ENCODE data around the gene DAB1. TPM values are rescaled to one million over a fixed set of nuclear protein-coding genes. Genes with fewer than 3 reads are reported as not detected.

Gene DAB1
- total RNA-seq, 4 donors from 2014 or later, result 0.48 to 1.2 TPM; not detected in 2

- no peak overlapping the region for H3K4me3 ChIP-seq
- no peak overlapping the region for H3K27ac ChIP-seq
- H3K4me1 ChIP-seq, result no peaks in the 10 kb centered on the region
- in situ Hi-C loops (cut with MboI; ENCODE audit: low pct_ligation_motif_present in 1 of 4, low pct_unique_long_range_greater_than_20kb in 1 of 4, low sequenced_read_pairs in 3 of 4) (no loop called here), intact Hi-C loops (cut with DNase I; ENCODE audit: low total_unique reads) (no loop called here)
- DNase-seq, result no peak
- no peaks in the 10 kb centered on the region for H3K36me3 ChIP-seq
- no peak for TF ChIP-seq POLR2AphosphoS5 (IDR thresholded peaks at IDR 0.05)
- TF ChIP-seq EP300 (IDR thresholded peaks at IDR 0.05; ENCODE audit: low read depth), result no peak
- no peak for TF ChIP-seq CTCF (IDR thresholded peaks at IDR 0.05)
- TF ChIP-seq POLR2A (IDR thresholded peaks at IDR 0.05), result no peak
- H3K27me3 ChIP-seq, result no peaks in the 10 kb centered on the region
- no peaks in the 10 kb centered on the region for H3K9me3 ChIP-seq
- WGBS, 2 donors (ENCODE audit: low coverage in 1 of 2), result 41% methylated on average over 4 of the region's 4 CpGs; no CpG with 5 or more reads in 1 of the 2 donors
These were observed 104.7 kb downstream of the DAB1 start for GRCh38 chr1:57319165-57319564.

- Histone ChIP-seq H3K36me3 (no peaks in the 10 kb centered on the region), H3K27me3 (no peaks in the 10 kb centered on the region), H3K27ac (no peak overlapping the region), H3K4me1 (no peaks in the 10 kb centered on the region), H3K9me3 (no peaks in the 10 kb centered on the region), H3K4me3 (no peak overlapping the region)
- DNase-seq, result no peak
- WGBS, 2 donors (ENCODE audit: low coverage in 1 of 2), result 82% methylated on average over 4 of the region's 4 CpGs; no CpG with 5 or more reads in 1 of the 2 donors
- intact Hi-C loops (cut with DNase I; ENCODE audit: low total_unique reads) (no loop called here), in situ Hi-C loops (cut with MboI; ENCODE audit: low pct_ligation_motif_present in 1 of 4, low pct_unique_long_range_greater_than_20kb in 1 of 4, low sequenced_read_pairs in 3 of 4) (no loop called here)
- no peak for TF ChIP-seq POLR2AphosphoS5 (IDR thresholded peaks at IDR 0.05)
- TF ChIP-seq POLR2A (IDR thresholded peaks at IDR 0.05), result no peak
- no peak for TF ChIP-seq EP300 (IDR thresholded peaks at IDR 0.05; ENCODE audit: low read depth)
These were observed 107.0 kb downstream of the DAB1 start for GRCh38 chr1:57316861-57317260.

GRCh38 chr1:57316291-57316690, 107.6 kb downstream of the DAB1 start:
- Histone ChIP-seq H3K36me3 (no peaks in the 10 kb centered on the region), H3K4me1 (no peaks in the 10 kb centered on the region), H3K9me3 (no peaks in the 10 kb centered on the region), H3K27me3 (no peaks in the 10 kb centered on the region), H3K27ac (no peak overlapping the region), H3K4me3 (no peak overlapping the region)
- 86 to 90% methylated on average over 1 to 3 of the region's 3 CpGs for WGBS, 2 donors (ENCODE audit: low coverage in 1 of 2)
- TF ChIP-seq CTCF (IDR thresholded peaks at IDR 0.05), result no peak
- no peak for TF ChIP-seq EP300 (IDR thresholded peaks at IDR 0.05; ENCODE audit: low read depth)
- TF ChIP-seq POLR2A (IDR thresholded peaks at IDR 0.05), result no peak
- no peak for TF ChIP-seq POLR2AphosphoS5 (IDR thresholded peaks at IDR 0.05)
- in situ Hi-C loops (cut with MboI; ENCODE audit: low pct_ligation_motif_present in 1 of 4, low pct_unique_long_range_greater_than_20kb in 1 of 4, low sequenced_read_pairs in 3 of 4), result no loop called here
- intact Hi-C loops (cut with DNase I; ENCODE audit: low total_unique reads), result no loop called here
- no peak for DNase-seq

GRCh38 chr1:57312869-57313268, 111.0 kb downstream of the DAB1 start:
- Histone ChIP-seq H3K4me3 (no peak overlapping the region), H3K27ac (no peak overlapping the region), H3K36me3 (no peaks in the 10 kb centered on the region), H3K9me3 (no peaks in the 10 kb centered on the region), H3K4me1 (no peaks in the 10 kb centered on the region), H3K27me3 (no peaks in the 10 kb centered on the region)
- in situ Hi-C loops (cut with MboI; ENCODE audit: low pct_ligation_motif_present in 1 of 4, low pct_unique_long_range_greater_than_20kb in 1 of 4, low sequenced_read_pairs in 3 of 4), result no loop called here
- intact Hi-C loops (cut with DNase I; ENCODE audit: low total_unique reads), result no loop called here
- 90 to 93% methylated on average over 3 to 7 of the region's 7 CpGs for WGBS, 2 donors (ENCODE audit: low coverage in 1 of 2)
- DNase-seq, result no peak
- no peak for TF ChIP-seq POLR2A (IDR thresholded peaks at IDR 0.05)
- no peak for TF ChIP-seq CTCF (IDR thresholded peaks at IDR 0.05)
- no peak for TF ChIP-seq EP300 (IDR thresholded peaks at IDR 0.05; ENCODE audit: low read depth)
- no peak for TF ChIP-seq POLR2AphosphoS5 (IDR thresholded peaks at IDR 0.05)

- in situ Hi-C loops (cut with MboI; ENCODE audit: low pct_ligation_motif_present in 1 of 4, low pct_unique_long_range_greater_than_20kb in 1 of 4, low sequenced_read_pairs in 3 of 4) (no loop called here), intact Hi-C loops (cut with DNase I; ENCODE audit: low total_unique reads) (no loop called here)
- no peaks in the 10 kb centered on the region for H3K9me3 ChIP-seq
- no peak overlapping the region for H3K4me3 ChIP-seq
- peak; percentile 15 for DNase-seq
- H3K27me3 ChIP-seq, result no peaks in the 10 kb centered on the region
- H3K36me3 ChIP-seq, result no peaks in the 10 kb centered on the region
- WGBS, 2 donors (ENCODE audit: low coverage in 1 of 2), result 43 to 50% methylated on average over 1 of the region's 1 CpG
- no peaks in the 10 kb centered on the region for H3K4me1 ChIP-seq
- no peak overlapping the region for H3K27ac ChIP-seq
- TF ChIP-seq POLR2A (IDR thresholded peaks at IDR 0.05) (no peak), EP300 (IDR thresholded peaks at IDR 0.05; ENCODE audit: low read depth) (no peak), POLR2AphosphoS5 (IDR thresholded peaks at IDR 0.05) (no peak), CTCF (IDR thresholded peaks at IDR 0.05) (no peak)
These were observed 112.4 kb downstream of the DAB1 start for GRCh38 chr1:57311411-57311810.

All from transverse colon (tissue), 4 donors.